ENCODE results near the gene SLC66A1.

- TF ChIP-seq CTCF (IDR thresholded peaks at IDR 0.05) (no peak), POLR2A (IDR thresholded peaks at IDR 0.05) (no peak)
Observed at GRCh38 chr1:19375631-19376400, 63.7 kb downstream of the SLC66A1 start.
